Activated CD8-positive, alpha-beta memory T cell treated with anti-CD3 and anti-CD28 coated beads for 4 hours (primary cell): ENCODE results near the gene NEO1.
"Not testable (repeated sequence)": the region's sequence is repeated elsewhere in the genome, so short reads cannot be mapped to it uniquely, and the experiment has no call there.

Experiments used
- DNase-seq, 2 donors: peaks; one replicate each; pipeline ENCODE4 v3.0.0-alpha.2; 2020; ENCODE audit warnings: low read depth in 2 of 2

NEO1 gene

GRCh38 chr15:73258271-73259108, 206.2 kb downstream of the NEO1 start:
- DNase-seq = no peak

GRCh38 chr15:73264881-73265280, 212.6 kb downstream of the NEO1 start:
- DNase-seq = no peak

DNA sequence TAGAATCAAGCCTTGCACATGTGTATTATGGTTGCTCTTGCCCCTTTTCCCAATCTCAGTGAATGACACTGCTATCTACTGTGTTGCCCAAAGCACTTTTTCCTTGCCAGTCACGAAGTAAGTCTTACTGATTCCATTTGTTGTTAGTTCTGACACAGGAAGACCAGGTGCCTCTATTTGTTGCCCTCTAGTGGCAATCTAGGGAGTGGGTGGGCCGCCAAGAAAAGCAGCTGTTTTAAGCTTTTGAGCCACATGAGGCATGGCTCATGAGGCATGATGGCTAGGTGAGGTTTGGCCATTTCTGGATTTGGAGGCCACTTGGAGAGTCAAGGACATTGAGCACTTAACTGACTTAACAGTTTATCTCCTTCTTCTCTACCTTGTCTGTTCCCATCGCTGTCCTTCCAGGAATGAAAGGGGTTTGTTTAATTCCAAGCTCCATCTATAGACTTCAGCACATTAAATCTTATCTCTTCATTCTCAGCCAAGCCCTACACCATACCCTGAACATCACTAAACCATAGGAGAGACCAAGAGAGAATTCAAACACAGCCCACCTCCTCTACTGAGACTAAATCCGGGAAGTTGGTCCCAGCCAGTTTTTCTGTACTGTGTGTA, 213.4 kb downstream of the NEO1 start:
- DNase-seq = peak; percentile 14 to 20

GRCh38 chr15:73268457-73268856, 216.2 kb downstream of the NEO1 start:
- DNase-seq = no peak

GRCh38 chr15:73270366-73271097, 218.3 kb downstream of the NEO1 start:
- no peak for DNase-seq

DNA sequence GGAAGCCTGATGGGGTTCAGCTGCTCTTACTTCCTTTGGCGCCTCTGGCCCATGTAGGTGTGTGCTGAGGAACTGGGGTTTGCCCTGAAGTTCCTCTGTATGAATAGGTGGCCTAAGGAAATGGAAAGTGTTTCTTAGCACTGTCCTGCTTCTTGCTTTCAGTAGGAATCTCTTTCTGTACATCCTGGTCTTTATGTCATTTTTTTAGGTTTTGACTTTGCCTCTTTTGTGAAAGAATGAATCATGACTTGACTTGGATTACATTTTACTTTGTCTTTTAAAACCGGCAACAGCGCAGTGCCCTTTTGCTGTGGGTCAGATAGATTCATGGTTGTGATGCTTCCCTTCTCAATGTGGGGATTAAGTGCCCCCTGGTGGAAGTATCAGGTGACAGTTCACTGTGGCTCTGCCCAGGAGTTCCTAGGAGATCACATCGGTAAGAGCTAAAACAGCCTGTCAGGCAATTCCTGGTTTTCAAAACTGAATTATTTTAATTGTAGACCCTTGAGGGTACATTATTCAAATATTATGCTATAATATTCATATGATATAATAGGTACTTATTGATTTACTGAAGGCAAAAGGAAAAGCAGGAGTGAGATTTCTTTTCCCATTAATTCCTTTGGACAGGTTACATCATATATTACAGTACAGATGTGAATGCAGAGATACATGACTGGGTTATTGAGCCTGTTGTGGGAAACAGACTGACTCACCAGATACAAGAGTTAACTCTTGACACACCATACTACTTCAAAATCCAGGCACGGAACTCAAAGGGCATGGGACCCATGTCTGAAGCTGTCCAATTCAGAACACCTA, 221.1 kb downstream of the NEO1 start:
- DNase-seq = peak in 1 of 2 donors; percentile 4

DNA sequence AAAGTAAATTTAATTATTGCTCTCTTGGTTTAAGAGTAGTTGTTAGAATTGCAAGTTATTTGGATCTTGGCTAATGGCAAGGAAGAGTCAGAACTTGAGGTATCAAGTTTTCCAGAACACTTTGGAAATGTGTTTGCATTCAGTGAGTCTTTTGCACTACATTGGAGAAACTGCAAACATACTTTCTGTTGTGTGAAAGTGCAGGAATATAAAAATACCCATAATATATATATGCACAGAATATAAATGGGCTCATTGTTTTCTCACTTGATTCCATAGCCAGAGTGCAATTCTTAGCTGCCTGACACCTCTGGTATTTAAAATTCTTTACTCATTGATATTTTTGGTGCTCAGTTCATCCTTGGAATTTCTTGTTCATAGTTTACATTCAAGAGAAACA, 223.6 kb downstream of the NEO1 start:
- DNase-seq = no peak

DNA sequence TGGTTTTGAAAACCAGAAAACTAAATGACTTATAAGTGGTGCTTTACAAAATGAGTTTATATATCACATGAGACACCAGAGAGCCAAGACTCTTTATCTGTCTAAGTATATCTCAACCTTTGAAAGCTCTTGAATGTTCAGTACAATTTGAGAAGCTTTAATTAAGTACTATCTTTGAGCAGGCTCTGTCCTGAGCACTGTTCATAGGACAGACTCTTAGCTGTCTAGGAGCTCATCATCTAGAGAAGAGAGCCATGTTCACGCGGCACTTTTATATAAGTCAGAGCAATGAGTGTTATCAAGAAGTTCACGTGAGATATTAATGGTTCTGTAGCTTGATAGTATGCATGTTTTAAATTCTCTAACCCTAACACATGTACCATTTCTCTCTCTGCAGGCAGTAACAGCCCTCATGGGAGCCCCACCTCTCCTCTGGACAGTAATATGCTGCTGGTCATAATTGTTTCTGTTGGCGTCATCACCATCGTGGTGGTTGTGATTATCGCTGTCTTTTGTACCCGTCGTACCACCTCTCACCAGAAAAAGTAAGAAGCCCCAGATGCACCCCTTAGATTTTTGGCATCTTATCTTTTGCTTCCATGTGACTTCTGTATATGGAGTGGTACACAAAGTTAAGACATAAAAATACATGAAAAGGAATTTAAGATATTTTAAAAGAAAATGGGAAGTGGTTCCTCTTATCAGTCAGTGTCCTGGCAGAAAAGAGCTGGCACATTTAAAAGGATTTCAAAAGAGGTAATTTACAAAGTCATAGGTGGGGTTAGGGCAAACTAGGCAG, 230.5 kb downstream of the NEO1 start:
- DNase-seq = no peak

DNA sequence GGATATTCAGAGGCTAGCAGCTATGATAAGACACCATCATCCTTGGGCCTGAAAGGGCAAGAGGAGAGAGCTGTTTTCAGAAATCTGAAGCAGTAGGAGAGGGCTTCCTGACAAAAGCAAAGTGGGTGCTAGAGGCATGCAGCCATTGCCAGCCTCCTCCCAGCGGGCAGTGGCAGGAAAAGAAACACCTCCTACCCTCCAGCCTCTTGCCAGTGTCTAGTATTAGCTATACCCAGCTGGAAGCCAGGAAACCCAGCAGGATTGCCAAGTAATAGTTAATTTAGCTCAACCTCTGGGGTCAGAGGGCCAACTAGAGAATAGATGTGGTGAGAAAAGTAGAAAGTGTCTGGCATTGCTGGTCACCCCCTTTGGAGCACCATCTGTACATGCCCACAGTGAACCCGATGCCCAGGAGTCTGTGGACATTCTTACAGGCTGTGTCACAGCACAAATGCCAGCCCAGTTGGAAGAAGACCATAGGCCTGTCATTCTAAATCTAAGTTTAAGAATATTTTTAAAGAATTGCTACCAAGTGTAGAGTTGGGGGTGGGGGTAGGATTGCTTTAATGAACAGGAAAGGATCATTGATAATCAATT, 231.2 kb downstream of the NEO1 start:
- no peak for DNase-seq

- no peak for DNase-seq
Observed at GRCh38 chr15:73284090-73284716, 231.9 kb downstream of the NEO1 start.

GRCh38 chr15:73286311-73286710, 234.0 kb downstream of the NEO1 start:
- no peak for DNase-seq

- DNase-seq = no peak
Observed at GRCh38 chr15:73287019-73287418, 234.8 kb downstream of the NEO1 start.

- DNase-seq = no peak
Observed at GRCh38 chr15:73291441-73291840, 239.2 kb downstream of the NEO1 start.

GRCh38 chr15:73293773-73294172, 241.5 kb downstream of the NEO1 start:
- no peak for DNase-seq

- no peak for DNase-seq
Observed at GRCh38 chr15:73295630-73296286, 243.5 kb downstream of the NEO1 start.

- DNase-seq = no peak
Observed at GRCh38 chr15:73296609-73297353, 244.5 kb downstream of the NEO1 start.

- DNase-seq = no peak
Observed at GRCh38 chr15:73298522-73299245, 246.4 kb downstream of the NEO1 start.

DNA sequence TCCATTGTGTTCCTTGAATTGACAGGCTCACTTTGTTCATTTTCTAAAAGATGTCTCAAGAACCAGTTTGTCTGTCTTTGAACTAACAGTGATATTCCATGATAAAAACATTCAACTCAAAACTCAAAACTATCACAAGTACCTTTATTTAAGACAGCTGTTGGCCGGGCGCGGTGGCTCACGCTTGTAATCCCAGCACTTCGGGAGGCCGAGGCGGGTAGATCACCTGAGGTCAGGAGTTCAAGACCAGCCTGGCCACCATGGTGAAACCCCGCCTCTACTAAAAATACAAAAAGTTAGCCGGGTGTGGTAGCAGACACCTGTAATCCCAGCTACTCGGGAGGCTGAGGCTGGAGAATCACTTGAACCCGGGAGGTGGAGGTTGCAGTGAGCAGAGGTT, 248.0 kb downstream of the NEO1 start:
- DNase-seq = not testable (repeated sequence)
